GM23338 (cell line): ENCODE measurements around the gene S1PR1. TPM values are rescaled to one million over a fixed set of nuclear protein-coding genes. Genes with fewer than 3 reads are reported as not detected.
"Not testable (repeated sequence)": the region's sequence is repeated elsewhere in the genome, so short reads cannot be mapped to it uniquely, and the experiment has no call there.

ENCODE experiments used
- ATAC-seq: fragments of 200-7000 bp; cut with Tn5 transposase; 3 replicates; pipeline ENCODE4 v1.9.1; 2020
- DNase-seq: peaks from one replicate; pipeline ENCODE4 v3.0.0-alpha.2; 2015; ENCODE audit warnings: low spot score
- H2AFZ ChIP-seq: fragments of 200-600 bp; sonication (generic); 2 replicates; pipeline ENCODE4 v1.8.0; 2016; ENCODE audit warnings: antibody characterized with exemption, mild to moderate bottlenecking, moderate library complexity
- H3F3A ChIP-seq: fragments of 200-600 bp; sonication (generic); replicated peaks from 2 replicates; pipeline ENCODE4 v1.8.0; 2017; ENCODE audit warnings: antibody characterized with exemption, mixed run types, low read depth
- H3K27ac ChIP-seq: fragments of 200-600 bp; sonication (generic); 2 replicates; pipeline ENCODE4 v1.6.1; 2016; ENCODE audit warnings: low read depth
- H3K27me3 ChIP-seq: fragments of 200-600 bp; sonication (generic); 2 replicates; pipeline ENCODE4 v1.8.0; 2016; ENCODE audit warnings: mild to moderate bottlenecking, mixed run types, moderate library complexity; ENCODE audit not compliant: insufficient read depth
- H3K36me3 ChIP-seq: fragments of 200-600 bp; sonication (generic); 2 replicates; pipeline ENCODE4 v1.8.0; 2016; ENCODE audit warnings: mild to moderate bottlenecking; ENCODE audit not compliant: insufficient read depth
- H3K4me1 ChIP-seq: fragments of 200-600 bp; sonication (generic); 2 replicates; pipeline ENCODE4 v1.8.0; 2016; ENCODE audit warnings: mild to moderate bottlenecking, moderate library complexity; ENCODE audit not compliant: insufficient read depth
- H3K4me2 ChIP-seq: fragments of 200-600 bp; sonication (generic); 2 replicates; pipeline ENCODE4 v1.7.1; 2017; ENCODE audit warnings: mixed run types
- H3K4me3 ChIP-seq: fragments of 200-600 bp; sonication (generic); 2 replicates; pipeline ENCODE4 v1.6.1; 2016; ENCODE audit warnings: mixed run types
- H3K79me2 ChIP-seq: fragments of 200-600 bp; sonication (generic); replicated peaks from 2 replicates; pipeline ENCODE4 v1.8.0; 2017; ENCODE audit warnings: mild to moderate bottlenecking; ENCODE audit not compliant: insufficient read depth
- H3K9me2 ChIP-seq: fragments of 200-600 bp; sonication (generic); 2 replicates; pipeline ENCODE4 v1.8.0; 2017; ENCODE audit not compliant: insufficient read depth
- H4K20me1 ChIP-seq: fragments of 200-600 bp; sonication (generic); replicated peaks from 2 replicates; pipeline ENCODE4 v1.8.0; 2017; ENCODE audit warnings: mild to moderate bottlenecking; ENCODE audit not compliant: insufficient read depth
- H3K27ac Mint-ChIP-seq: 2 replicates; pipeline ENCODE4 v1.8.0; 2020; ENCODE audit warnings: inconsistent platforms, mild to moderate bottlenecking, moderate library complexity, mixed read lengths
- H3K27me3 Mint-ChIP-seq: 3 replicates; pipeline ENCODE4 v1.8.0; 2022; ENCODE audit warnings: low read depth, mild to moderate bottlenecking, moderate library complexity, mixed read lengths, inconsistent platforms; ENCODE audit not compliant: insufficient read depth, poor library complexity
- H3K36me3 Mint-ChIP-seq: 3 replicates; pipeline ENCODE4 v1.8.0; 2021; ENCODE audit warnings: low read depth, mild to moderate bottlenecking, inconsistent platforms, moderate library complexity, mixed read lengths
- H3K4me1 Mint-ChIP-seq: 3 replicates; pipeline ENCODE4 v1.8.0; 2020; ENCODE audit warnings: mild to moderate bottlenecking, inconsistent platforms, mixed read lengths
- H3K4me3 Mint-ChIP-seq: 3 replicates; pipeline ENCODE4 v1.8.0; 2021; ENCODE audit warnings: moderate library complexity, mild to moderate bottlenecking, inconsistent platforms, mixed read lengths
- H3K9me3 Mint-ChIP-seq: 3 replicates; pipeline ENCODE4 v1.8.0; 2020; ENCODE audit warnings: moderate library complexity, mild to moderate bottlenecking, inconsistent platforms, mixed read lengths
- CREB1 ChIP-seq: fragments of 250-450 bp; sonication (Bioruptor Pico); IDR thresholded peaks from 2 replicates; pipeline ENCODE4 v1.5.0; 2020; ENCODE audit warnings: low read depth, mild to moderate bottlenecking, moderate library complexity
- EZH2 ChIP-seq: fragments of 200-600 bp; sonication (generic); IDR thresholded peaks from one replicate; pipeline ENCODE4 v1.8.0; 2017; ENCODE audit warnings: antibody characterized with exemption, mild to moderate bottlenecking, low read depth; ENCODE audit not compliant: unreplicated experiment
- EZH2phosphoT487 ChIP-seq: fragments of 200-600 bp; sonication (generic); IDR thresholded peaks from one replicate; pipeline ENCODE4 v1.8.1; 2018; ENCODE audit warnings: antibody characterized with exemption; ENCODE audit not compliant: unreplicated experiment
- JUNB ChIP-seq: IDR thresholded peaks from one replicate; pipeline ENCODE4 v1.6.1; 2016; ENCODE audit warnings: antibody characterized with exemption; ENCODE audit not compliant: unreplicated experiment
- NANOG ChIP-seq: IDR thresholded peaks from 2 replicates; pipeline ENCODE4 v1.6.1; 2016; ENCODE audit warnings: antibody characterized with exemption, borderline replicate concordance
- POLR2AphosphoS5 ChIP-seq: IDR thresholded peaks from 2 replicates; pipeline ENCODE4 v1.6.1; 2016; ENCODE audit warnings: antibody characterized with exemption, low read depth
- STAT1 ChIP-seq: IDR thresholded peaks from one replicate; pipeline ENCODE4 v1.6.1; 2016; ENCODE audit warnings: antibody characterized with exemption; ENCODE audit not compliant: unreplicated experiment
- ZNF114 ChIP-seq: fragments of 250-450 bp; sonication (Bioruptor Pico); IDR thresholded peaks from 2 replicates; pipeline ENCODE4 v1.5.0; 2020; ENCODE audit warnings: mild to moderate bottlenecking, moderate library complexity
- ZNF331 ChIP-seq: fragments of 250-450 bp; sonication (Bioruptor Pico); IDR thresholded peaks from 2 replicates; pipeline ENCODE4 v1.5.0; 2020; ENCODE audit warnings: low read depth, mild to moderate bottlenecking, moderate library complexity
- polyA plus RNA-seq: library from polyadenylated mRNA; unstranded; fragments of >200 nt; fragmentation: Nextera tagmentation; extraction: Ambion mirVana; gene quantifications from 2 replicates; pipeline ENCODE4 v1.2.1, GENCODE V29; 2016
- total RNA-seq: library from RNA; depleted of rRNA; stranded (reverse); fragments of >200 nt; shearing (Covaris generic); gene quantifications from 2 replicates; pipeline ENCODE4 v1.2.3, GENCODE V29; 2014
- TF ChIP-seq, protein P1 (sequence below), 2 experiments: fragments of 200-600 bp in 1 of 2; sonication (generic) in 1 of 2; conservative IDR thresholded peaks; 2 replicates each; pipeline versions ENCODE4 v1.5.1 to v1.6.1; 2016 to 2017; ENCODE audit warnings: antibody characterized with exemption in 2 of 2, low read depth in 2 of 2, mild to moderate bottlenecking in 2 of 2, moderate library complexity in 1 of 2
- TF ChIP-seq, protein P2 (sequence below): fragments of 250-450 bp; sonication (Bioruptor Pico); IDR thresholded peaks from 2 replicates; pipeline ENCODE4 v1.5.0; 2020; ENCODE audit warnings: mild to moderate bottlenecking, moderate library complexity
- TF ChIP-seq, protein P3 (sequence below): IDR thresholded peaks from one replicate; pipeline ENCODE4 v1.6.1; 2018; ENCODE audit warnings: antibody characterized with exemption; ENCODE audit not compliant: unreplicated experiment

The S1PR1 gene
- total and polyA plus RNA-seq, 2 experiments from 2014 or later: 2.6 to 4.1 TPM

DNA sequence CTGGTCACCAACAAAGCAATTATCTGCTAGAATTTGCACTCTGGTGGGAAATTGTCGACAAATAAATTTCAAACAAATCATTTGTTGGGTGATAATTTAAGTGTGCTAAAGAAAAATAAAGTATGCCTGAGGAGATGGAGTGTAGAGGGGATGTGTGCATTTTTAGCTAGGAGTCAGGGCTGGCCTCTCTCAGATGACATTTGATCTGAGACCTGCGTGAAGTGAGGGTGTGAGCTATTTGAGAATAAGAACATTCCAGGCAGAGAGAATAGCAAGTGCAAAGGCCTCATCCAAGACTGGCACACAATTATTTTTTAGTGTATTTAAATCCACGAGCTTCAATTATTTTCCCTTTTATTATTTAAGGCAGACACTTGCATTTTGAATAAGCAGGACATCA, 19.7 kb upstream of the S1PR1 start:
- Mint-ChIP-seq H3K4me3 (no peak overlapping the region), H3K27me3 (no peaks in the 10 kb centered on the region), H3K27ac (peak overlapping the region; percentile 29), H3K36me3 (no peaks in the 10 kb centered on the region), H3K9me3 (no peaks in the 10 kb centered on the region), H3K4me1 (peaks cover 13% of the 10 kb centered on the region)
- no peak overlapping the region for H3K4me3 ChIP-seq
- no peak for TF ChIP-seq CREB1 (CRISPR knock-in tag)
- no peak for TF ChIP-seq POLR2AphosphoS5
- TF ChIP-seq, protein P1, sequence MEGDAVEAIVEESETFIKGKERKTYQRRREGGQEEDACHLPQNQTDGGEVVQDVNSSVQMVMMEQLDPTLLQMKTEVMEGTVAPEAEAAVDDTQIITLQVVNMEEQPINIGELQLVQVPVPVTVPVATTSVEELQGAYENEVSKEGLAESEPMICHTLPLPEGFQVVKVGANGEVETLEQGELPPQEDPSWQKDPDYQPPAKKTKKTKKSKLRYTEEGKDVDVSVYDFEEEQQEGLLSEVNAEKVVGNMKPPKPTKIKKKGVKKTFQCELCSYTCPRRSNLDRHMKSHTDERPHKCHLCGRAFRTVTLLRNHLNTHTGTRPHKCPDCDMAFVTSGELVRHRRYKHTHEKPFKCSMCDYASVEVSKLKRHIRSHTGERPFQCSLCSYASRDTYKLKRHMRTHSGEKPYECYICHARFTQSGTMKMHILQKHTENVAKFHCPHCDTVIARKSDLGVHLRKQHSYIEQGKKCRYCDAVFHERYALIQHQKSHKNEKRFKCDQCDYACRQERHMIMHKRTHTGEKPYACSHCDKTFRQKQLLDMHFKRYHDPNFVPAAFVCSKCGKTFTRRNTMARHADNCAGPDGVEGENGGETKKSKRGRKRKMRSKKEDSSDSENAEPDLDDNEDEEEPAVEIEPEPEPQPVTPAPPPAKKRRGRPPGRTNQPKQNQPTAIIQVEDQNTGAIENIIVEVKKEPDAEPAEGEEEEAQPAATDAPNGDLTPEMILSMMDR (conservative IDR thresholded peaks at IDR 0.05; ENCODE audit: low read depth in 2 of 2): no peak
- no peak for TF ChIP-seq ZNF114 (CRISPR knock-in tag)
- no peak for TF ChIP-seq EZH2
- TF ChIP-seq, protein P2, sequence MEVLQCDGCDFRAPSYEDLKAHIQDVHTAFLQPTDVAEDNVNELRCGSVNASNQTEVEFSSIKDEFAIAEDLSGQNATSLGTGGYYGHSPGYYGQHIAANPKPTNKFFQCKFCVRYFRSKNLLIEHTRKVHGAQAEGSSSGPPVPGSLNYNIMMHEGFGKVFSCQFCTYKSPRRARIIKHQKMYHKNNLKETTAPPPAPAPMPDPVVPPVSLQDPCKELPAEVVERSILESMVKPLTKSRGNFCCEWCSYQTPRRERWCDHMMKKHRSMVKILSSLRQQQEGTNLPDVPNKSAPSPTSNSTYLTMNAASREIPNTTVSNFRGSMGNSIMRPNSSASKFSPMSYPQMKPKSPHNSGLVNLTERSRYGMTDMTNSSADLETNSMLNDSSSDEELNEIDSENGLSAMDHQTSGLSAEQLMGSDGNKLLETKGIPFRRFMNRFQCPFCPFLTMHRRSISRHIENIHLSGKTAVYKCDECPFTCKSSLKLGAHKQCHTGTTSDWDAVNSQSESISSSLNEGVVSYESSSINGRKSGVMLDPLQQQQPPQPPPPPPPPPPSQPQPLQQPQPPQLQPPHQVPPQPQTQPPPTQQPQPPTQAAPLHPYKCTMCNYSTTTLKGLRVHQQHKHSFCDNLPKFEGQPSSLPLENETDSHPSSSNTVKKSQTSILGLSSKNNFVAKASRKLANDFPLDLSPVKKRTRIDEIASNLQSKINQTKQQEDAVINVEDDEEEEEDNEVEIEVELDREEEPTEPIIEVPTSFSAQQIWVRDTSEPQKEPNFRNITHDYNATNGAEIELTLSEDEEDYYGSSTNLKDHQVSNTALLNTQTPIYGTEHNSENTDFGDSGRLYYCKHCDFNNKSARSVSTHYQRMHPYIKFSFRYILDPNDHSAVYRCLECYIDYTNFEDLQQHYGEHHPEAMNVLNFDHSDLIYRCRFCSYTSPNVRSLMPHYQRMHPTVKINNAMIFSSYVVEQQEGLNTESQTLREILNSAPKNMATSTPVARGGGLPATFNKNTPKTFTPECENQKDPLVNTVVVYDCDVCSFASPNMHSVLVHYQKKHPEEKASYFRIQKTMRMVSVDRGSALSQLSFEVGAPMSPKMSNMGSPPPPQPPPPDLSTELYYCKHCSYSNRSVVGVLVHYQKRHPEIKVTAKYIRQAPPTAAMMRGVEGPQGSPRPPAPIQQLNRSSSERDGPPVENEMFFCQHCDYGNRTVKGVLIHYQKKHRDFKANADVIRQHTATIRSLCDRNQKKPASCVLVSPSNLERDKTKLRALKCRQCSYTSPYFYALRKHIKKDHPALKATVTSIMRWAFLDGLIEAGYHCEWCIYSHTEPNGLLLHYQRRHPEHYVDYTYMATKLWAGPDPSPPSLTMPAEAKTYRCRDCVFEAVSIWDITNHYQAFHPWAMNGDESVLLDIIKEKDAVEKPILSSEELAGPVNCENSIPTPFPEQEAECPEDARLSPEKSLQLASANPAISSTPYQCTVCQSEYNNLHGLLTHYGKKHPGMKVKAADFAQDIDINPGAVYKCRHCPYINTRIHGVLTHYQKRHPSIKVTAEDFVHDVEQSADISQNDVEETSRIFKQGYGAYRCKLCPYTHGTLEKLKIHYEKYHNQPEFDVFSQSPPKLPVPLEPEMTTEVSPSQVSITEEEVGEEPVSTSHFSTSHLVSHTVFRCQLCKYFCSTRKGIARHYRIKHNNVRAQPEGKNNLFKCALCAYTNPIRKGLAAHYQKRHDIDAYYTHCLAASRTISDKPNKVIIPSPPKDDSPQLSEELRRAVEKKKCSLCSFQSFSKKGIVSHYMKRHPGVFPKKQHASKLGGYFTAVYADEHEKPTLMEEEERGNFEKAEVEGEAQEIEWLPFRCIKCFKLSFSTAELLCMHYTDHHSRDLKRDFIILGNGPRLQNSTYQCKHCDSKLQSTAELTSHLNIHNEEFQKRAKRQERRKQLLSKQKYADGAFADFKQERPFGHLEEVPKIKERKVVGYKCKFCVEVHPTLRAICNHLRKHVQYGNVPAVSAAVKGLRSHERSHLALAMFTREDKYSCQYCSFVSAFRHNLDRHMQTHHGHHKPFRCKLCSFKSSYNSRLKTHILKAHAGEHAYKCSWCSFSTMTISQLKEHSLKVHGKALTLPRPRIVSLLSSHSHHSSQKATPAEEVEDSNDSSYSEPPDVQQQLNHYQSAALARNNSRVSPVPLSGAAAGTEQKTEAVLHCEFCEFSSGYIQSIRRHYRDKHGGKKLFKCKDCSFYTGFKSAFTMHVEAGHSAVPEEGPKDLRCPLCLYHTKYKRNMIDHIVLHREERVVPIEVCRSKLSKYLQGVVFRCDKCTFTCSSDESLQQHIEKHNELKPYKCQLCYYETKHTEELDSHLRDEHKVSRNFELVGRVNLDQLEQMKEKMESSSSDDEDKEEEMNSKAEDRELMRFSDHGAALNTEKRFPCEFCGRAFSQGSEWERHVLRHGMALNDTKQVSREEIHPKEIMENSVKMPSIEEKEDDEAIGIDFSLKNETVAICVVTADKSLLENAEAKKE (CRISPR knock-in tag): no peak
- no peak for TF ChIP-seq NANOG
- no peak for TF ChIP-seq ZNF331
- no peak for TF ChIP-seq JUNB
- TF ChIP-seq EZH2phosphoT487: no peak
- TF ChIP-seq STAT1: no peak
- TF ChIP-seq, protein P3, sequence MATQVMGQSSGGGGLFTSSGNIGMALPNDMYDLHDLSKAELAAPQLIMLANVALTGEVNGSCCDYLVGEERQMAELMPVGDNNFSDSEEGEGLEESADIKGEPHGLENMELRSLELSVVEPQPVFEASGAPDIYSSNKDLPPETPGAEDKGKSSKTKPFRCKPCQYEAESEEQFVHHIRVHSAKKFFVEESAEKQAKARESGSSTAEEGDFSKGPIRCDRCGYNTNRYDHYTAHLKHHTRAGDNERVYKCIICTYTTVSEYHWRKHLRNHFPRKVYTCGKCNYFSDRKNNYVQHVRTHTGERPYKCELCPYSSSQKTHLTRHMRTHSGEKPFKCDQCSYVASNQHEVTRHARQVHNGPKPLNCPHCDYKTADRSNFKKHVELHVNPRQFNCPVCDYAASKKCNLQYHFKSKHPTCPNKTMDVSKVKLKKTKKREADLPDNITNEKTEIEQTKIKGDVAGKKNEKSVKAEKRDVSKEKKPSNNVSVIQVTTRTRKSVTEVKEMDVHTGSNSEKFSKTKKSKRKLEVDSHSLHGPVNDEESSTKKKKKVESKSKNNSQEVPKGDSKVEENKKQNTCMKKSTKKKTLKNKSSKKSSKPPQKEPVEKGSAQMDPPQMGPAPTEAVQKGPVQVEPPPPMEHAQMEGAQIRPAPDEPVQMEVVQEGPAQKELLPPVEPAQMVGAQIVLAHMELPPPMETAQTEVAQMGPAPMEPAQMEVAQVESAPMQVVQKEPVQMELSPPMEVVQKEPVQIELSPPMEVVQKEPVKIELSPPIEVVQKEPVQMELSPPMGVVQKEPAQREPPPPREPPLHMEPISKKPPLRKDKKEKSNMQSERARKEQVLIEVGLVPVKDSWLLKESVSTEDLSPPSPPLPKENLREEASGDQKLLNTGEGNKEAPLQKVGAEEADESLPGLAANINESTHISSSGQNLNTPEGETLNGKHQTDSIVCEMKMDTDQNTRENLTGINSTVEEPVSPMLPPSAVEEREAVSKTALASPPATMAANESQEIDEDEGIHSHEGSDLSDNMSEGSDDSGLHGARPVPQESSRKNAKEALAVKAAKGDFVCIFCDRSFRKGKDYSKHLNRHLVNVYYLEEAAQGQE: no peak
- H3K27ac ChIP-seq: no peak overlapping the region
- no peaks in the 10 kb centered on the region for H3K27me3 ChIP-seq
- no peak overlapping the region for H2AFZ ChIP-seq
- DNase-seq: no peak
- no peaks in the 10 kb centered on the region for H4K20me1 ChIP-seq
- no peaks in the 10 kb centered on the region for H3K36me3 ChIP-seq
- no peaks in the 10 kb centered on the region for H3K79me2 ChIP-seq
- no peak; the same call in 2 of the 3 replicates for ATAC-seq
- no peaks in the 10 kb centered on the region for H3K9me2 ChIP-seq
- peak overlapping the region; percentile 6; the same call in 1 of the 2 replicates for H3K4me2 ChIP-seq
- H3F3A ChIP-seq: no peaks in the 10 kb centered on the region
- H3K4me1 ChIP-seq: peaks cover 14% of the 10 kb centered on the region; the same call in 1 of the 2 replicates

DNA sequence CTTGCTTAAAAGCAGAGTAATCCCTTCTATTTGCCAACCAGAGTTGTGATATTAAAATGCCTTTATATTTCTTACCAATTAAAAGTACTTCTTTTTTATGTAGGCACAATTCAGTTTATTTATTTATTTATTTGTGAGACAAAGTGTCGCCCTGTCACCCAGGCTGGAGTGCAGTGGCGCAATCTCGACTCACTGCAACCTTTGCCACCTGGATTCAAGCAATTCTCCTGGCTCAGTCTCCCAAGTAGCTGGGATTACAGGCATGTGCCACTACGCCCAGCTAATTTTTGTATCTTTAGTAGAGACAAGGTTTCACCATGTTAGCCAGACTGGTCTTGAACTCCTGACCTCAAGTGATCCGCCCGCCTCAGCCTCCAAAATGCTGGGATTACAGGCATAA, 17.9 kb upstream of the S1PR1 start:
- not testable (repeated sequence) for H3K27ac ChIP-seq, ATAC-seq, H3K9me2 ChIP-seq, H3K36me3 Mint-ChIP-seq, DNase-seq, H3K27ac Mint-ChIP-seq, H4K20me1 ChIP-seq, H3K4me2 ChIP-seq, H3K36me3 ChIP-seq, H3K27me3 ChIP-seq, H3K79me2 ChIP-seq, H2AFZ ChIP-seq, H3F3A ChIP-seq, H3K9me3 Mint-ChIP-seq, H3K27me3 Mint-ChIP-seq, H3K4me3 ChIP-seq, H3K4me3 Mint-ChIP-seq
- peaks cover 14% of the 10 kb centered on the region; the same call in 1 of the 2 replicates for H3K4me1 ChIP-seq
- H3K4me1 Mint-ChIP-seq: peaks cover 13% of the 10 kb centered on the region
